ENCODE results near the gene LYZL1.

LYZL1 gene

DNA sequence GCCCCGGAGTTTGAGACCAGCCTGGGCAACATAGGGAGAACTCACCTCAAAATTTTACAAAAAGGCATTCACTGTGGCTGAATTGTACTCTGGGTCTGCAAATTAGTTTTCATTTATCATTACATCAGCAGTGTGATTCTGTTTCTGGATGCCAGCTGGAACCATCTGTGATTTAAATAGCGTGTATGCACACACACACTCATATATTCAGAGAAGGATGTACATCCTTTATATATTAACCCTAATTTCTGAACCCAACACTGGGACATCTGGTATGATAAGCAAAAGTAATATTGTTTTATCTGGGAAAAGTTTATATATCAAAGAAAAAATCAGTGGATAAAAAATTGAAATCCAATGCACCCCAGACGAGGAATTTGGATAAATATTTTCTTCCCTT is 33.8 kb upstream of the LYZL1 start:
- no peaks in the 10 kb centered on the region for H3K36me3 Mint-ChIP-seq
- peaks cover 5% of the 10 kb centered on the region for H3K27me3 Mint-ChIP-seq
- no peak overlapping the region for H3K4me3 Mint-ChIP-seq
- no peaks in the 10 kb centered on the region for H3K4me1 Mint-ChIP-seq
- no peak overlapping the region for H3K27ac Mint-ChIP-seq
- H3K9me3 Mint-ChIP-seq, result no peaks in the 10 kb centered on the region

DNA sequence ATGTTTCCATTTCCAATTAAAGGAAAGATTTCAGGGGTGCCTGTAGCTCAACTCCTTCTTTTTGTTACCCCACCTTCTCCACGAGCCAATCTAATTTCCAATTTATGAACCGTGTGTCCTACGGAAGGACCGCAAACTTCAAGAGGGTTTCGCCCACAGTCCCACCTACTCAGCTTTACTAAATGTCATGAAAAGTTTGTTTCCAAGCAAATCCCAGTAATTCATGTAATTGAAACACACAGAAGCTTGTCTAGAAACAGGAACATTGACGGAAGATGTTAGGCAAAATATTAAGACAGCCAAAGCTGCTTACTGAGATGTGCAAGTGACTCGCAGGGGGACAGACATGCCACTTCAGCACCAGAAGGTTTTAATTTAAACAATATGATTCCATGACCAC is 32.9 kb upstream of the LYZL1 start:
- no peak overlapping the region for H3K4me3 Mint-ChIP-seq
- peaks cover 5% of the 10 kb centered on the region for H3K27me3 Mint-ChIP-seq
- no peaks in the 10 kb centered on the region for H3K9me3 Mint-ChIP-seq
- no peaks in the 10 kb centered on the region for H3K36me3 Mint-ChIP-seq
- no peak overlapping the region for H3K27ac Mint-ChIP-seq
- H3K4me1 Mint-ChIP-seq, result no peaks in the 10 kb centered on the region

DNA sequence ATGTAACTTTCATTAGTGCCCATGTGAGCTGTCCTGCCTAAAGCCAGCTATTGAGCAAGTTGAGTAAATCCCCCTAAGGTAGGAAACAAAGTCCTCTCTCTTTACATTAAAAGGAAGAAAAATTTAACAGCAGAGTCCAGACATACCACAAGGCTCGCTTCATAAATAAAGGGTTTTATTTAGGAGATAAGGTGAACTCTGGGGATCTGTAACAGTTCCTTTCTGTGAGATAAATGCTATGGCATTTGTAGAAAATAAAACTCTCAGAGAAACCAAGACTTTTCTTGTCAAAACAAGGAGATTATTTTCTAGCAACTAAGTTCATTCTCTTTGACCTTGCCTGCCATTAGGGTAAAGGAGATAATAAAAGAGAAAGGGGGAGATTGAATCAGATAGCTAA is 32.3 kb upstream of the LYZL1 start:
- H3K4me1 Mint-ChIP-seq, result no peaks in the 10 kb centered on the region
- no peaks in the 10 kb centered on the region for H3K36me3 Mint-ChIP-seq
- no peak overlapping the region for H3K4me3 Mint-ChIP-seq
- H3K27me3 Mint-ChIP-seq, result peaks cover 5% of the 10 kb centered on the region
- no peak overlapping the region for H3K27ac Mint-ChIP-seq
- H3K9me3 Mint-ChIP-seq, result no peaks in the 10 kb centered on the region

DNA sequence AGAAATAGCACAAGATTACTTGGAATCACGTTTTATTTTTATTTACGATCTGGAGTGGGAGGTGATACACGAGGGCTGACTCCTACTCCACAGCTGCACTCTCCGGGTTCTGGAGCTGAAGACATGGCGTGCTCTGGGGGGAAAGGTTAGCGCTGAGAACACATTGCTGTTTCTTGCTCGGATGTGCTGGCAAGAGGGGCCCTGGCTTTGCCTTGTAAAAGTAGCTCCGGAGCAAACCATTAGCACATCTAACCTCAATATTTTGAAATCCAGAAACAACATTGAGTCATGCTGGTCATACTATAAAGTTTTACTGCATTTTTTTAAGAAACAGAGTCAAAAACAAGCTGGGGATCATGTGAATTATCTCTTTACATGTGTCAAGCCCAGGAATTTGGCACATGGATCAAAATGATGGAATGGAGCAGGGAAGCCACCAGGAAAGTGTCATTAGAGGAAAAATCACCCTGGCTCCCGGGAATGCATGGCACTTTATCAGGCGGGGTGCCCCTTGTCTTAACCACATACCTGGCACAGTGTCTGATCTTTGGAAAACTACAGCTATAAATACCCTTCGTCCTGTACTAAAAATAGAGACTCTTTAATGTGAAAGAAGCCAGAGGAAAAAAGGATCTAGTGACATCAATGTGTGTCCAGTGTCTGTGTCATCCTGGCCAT is 31.6 kb upstream of the LYZL1 start:
- no peaks in the 10 kb centered on the region for H3K9me3 Mint-ChIP-seq
- H3K4me3 Mint-ChIP-seq, result no peak overlapping the region
- H3K27ac Mint-ChIP-seq, result no peak overlapping the region
- H3K36me3 Mint-ChIP-seq, result no peaks in the 10 kb centered on the region
- peaks cover 5% of the 10 kb centered on the region for H3K27me3 Mint-ChIP-seq
- H3K4me1 Mint-ChIP-seq, result no peaks in the 10 kb centered on the region

DNA sequence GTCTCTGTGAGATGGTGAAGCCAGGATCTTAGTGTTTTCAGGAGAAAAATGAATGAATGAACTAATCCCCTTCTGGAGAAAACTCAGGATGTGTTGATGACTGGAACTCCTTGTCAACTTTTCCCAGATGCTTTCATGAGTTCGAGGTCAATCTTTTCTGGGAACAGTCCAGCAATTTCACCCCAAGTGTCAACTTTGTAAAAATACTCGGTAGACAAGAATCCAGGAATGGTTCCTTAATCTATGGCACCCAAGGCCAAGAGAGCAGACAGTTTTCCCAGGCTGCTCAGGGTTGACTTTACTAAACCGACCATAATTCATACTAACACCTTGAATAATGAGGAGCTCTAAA is 31.1 kb upstream of the LYZL1 start:
- Mint-ChIP-seq H3K4me1 (no peaks in the 10 kb centered on the region), H3K27ac (no peak overlapping the region), H3K4me3 (no peak overlapping the region), H3K36me3 (no peaks in the 10 kb centered on the region), H3K27me3 (peaks cover 9% of the 10 kb centered on the region), H3K9me3 (no peaks in the 10 kb centered on the region)

DNA sequence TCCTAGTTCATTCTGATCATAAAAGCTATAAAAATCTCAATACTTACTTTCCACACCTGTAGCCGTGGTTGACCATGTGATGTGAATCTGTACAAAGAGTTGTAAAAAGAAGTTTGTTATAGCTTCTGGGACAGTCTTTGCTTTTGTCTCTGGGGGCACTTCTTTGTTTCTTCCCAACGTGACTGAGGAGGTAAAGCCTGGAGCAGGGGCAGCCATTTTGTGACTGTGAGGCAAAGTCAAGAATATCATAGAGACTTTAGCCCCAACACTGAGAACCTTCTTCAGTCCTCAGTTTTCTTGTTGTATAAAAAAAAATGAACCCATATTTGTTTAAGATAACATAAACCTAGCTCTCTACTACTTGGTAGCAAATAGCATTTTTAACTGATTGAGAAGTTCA is 29.4 kb upstream of the LYZL1 start:
- H3K4me3 Mint-ChIP-seq, result no peak overlapping the region
- no peaks in the 10 kb centered on the region for H3K9me3 Mint-ChIP-seq
- peaks cover 7% of the 10 kb centered on the region for H3K27me3 Mint-ChIP-seq
- H3K27ac Mint-ChIP-seq, result no peak overlapping the region
- no peaks in the 10 kb centered on the region for H3K4me1 Mint-ChIP-seq
- no peaks in the 10 kb centered on the region for H3K36me3 Mint-ChIP-seq

DNA sequence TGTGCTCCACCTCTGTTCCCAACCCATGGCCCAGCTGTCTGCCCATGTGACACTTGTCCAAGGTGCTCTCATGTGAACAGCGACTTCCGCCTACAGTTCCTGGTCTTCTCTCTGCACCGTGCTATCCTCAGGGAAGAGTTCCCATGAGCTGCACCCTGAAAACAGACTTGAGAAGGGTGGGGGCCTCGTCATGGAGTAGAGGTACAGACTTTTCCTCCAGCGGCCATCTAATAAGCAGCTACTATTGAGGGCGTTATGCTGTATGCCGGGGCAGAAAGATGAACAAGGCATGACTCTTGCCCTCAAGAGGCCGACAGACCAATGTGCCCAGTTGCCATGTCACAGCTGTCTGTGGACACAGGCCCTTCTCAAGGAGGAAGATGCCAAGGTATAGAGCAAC is 25.4 kb upstream of the LYZL1 start:
- Mint-ChIP-seq H3K4me3 (no peak overlapping the region), H3K27me3 (peaks cover 7% of the 10 kb centered on the region), H3K36me3 (no peaks in the 10 kb centered on the region), H3K27ac (no peak overlapping the region), H3K4me1 (no peaks in the 10 kb centered on the region), H3K9me3 (no peaks in the 10 kb centered on the region)

DNA sequence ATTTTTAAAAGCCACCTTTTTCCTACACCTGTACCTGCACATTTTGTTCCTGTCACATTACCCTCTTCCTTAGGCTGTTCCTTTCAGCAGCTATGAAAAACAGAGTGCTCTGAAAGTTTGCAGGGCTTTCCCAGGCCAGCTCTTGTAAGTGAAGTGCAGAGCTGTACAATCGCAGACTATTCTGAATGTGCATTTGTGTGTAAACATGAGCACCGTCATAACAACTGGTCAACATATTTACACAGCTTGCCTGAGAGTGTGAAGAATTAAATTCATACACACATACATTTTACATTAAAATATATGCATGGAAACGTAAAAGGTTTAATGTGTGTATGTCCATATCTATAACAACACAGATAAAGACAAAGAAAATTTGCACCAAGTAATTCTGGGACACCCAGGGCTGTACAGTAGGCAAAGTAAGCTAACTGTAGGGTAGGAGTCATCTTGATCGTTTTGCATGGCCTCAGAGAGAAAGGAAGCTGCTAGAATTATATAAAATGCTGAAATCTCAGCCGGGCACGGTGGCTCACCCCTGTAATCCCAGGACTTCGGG is 23.6 kb upstream of the LYZL1 start:
- Mint-ChIP-seq H3K27ac (no peak overlapping the region), H3K4me1 (no peaks in the 10 kb centered on the region), H3K27me3 (peaks cover 7% of the 10 kb centered on the region), H3K4me3 (no peak overlapping the region), H3K9me3 (peaks cover 2% of the 10 kb centered on the region), H3K36me3 (no peaks in the 10 kb centered on the region)

DNA sequence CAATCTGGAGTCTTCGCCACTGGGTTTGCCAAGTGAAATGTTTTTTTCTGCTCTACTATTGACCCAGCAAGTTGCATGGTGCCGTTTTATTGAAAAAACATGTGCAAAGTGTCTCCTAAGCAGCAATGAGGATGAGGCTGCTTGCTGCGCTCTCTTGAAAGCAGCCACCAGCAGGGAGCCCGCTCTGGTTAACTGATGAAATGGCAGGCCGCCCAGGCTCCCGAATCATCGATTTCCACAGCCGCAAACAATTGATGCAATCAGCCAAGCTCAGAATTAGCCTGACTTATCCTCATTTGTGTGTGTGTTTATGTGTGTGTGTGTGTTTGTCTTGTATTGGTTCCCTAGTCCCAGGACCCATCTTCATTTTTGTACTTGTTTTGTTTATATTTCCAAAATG is 22.2 kb upstream of the LYZL1 start:
- Mint-ChIP-seq H3K9me3 (peaks cover 6% of the 10 kb centered on the region), H3K36me3 (no peaks in the 10 kb centered on the region), H3K27ac (no peak overlapping the region)

DNA sequence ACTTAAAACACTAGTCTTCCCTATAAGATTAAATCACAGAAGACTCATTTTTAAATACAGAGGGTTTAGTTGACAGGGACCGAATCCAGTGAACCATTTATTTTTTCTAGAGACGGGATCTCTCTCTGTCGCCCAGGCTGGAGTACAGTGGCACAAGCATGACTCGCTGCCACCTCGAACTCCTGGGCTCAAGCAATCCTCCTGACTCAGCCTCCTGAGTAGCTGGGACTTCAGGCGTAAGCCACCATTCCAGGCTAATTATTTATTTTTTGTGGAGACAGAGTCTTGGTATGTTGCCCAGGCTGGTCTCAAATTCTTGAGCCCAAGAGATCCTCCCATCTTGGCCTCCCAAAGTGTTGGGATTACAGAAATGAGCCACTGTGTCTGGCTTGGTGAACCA is 20.9 kb upstream of the LYZL1 start:
- Mint-ChIP-seq H3K27ac (no peak overlapping the region), H3K4me3 (no peak overlapping the region), H3K36me3 (no peaks in the 10 kb centered on the region), H3K9me3 (peaks cover 6% of the 10 kb centered on the region), H3K4me1 (no peaks in the 10 kb centered on the region), H3K27me3 (peaks cover 5% of the 10 kb centered on the region)

More for the DNA sequence above, 22.2 kb upstream of the LYZL1 start:
- H3K27me3 Mint-ChIP-seq, result peaks cover 11% of the 10 kb centered on the region
- H3K4me1 Mint-ChIP-seq, result no peaks in the 10 kb centered on the region
- H3K4me3 Mint-ChIP-seq, result no peak overlapping the region

DNA sequence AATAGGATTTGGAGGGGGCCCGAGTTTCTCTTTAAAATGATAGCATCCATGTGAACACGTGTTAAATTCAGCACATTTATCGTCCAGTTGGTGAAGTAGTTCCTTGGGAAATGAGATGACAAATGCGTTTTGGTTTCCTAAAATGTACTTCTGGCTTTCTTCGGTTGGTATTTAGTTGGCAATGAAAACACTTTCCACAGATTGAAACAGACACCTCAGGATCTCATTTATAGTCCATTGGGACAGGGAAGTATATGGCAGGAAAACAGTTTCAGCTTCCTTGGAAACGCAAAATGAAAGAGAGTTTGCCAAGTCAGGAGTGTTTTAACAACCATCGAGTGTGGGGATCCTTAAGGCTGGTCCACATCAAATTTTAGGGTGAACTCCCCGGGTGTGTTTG is 19.4 kb upstream of the LYZL1 start:
- no peak overlapping the region for H3K27ac Mint-ChIP-seq
- peaks cover 6% of the 10 kb centered on the region for H3K9me3 Mint-ChIP-seq
- H3K4me1 Mint-ChIP-seq, result no peaks in the 10 kb centered on the region
- H3K36me3 Mint-ChIP-seq, result no peaks in the 10 kb centered on the region
- H3K4me3 Mint-ChIP-seq, result no peak overlapping the region
- H3K27me3 Mint-ChIP-seq, result peaks cover 3% of the 10 kb centered on the region

DNA sequence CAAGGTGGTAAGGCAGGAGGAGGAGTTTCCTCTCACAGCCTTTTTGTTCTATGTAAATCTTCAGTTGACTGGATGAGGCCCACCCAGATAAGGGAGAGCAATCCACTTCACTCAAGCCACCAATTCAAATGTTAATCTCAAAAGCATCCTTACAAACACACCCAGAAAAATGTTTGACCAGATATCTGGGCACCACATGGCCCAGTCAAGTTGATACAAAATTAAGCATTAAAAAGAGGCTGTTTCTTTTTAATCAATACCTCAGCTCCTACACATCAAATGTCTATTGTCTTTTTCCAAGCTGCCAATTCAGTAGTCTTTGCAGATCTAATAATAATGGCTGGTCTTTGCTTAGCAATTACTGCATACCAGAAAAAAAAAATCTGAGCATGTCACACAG is 18.0 kb upstream of the LYZL1 start:
- peaks cover 3% of the 10 kb centered on the region for H3K27me3 Mint-ChIP-seq
- H3K27ac Mint-ChIP-seq, result no peak overlapping the region
- H3K36me3 Mint-ChIP-seq, result peaks cover 1% of the 10 kb centered on the region
- no peaks in the 10 kb centered on the region for H3K4me1 Mint-ChIP-seq
- H3K4me3 Mint-ChIP-seq, result no peak overlapping the region
- H3K9me3 Mint-ChIP-seq, result peaks cover 6% of the 10 kb centered on the region

DNA sequence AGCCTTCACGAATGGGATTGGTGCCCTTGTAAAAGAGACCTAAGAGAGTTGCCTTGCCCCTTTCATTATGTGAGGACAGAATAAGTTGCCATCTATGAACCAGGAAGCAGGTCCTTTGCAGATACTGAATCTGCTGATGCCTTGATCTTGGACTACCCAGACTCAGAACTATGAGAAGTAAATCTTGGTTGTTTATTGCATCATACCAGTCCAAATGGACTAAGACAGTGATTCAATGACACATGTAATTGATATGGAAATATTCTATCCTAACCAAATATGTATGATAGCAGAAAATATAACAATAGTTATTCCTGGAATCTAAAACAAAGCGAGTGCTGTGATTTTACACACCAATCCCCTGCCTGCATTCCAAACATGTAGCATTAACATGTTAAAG is 17.0 kb upstream of the LYZL1 start:
- H3K27me3 Mint-ChIP-seq, result peaks cover 5% of the 10 kb centered on the region
- H3K4me1 Mint-ChIP-seq, result no peaks in the 10 kb centered on the region
- H3K27ac Mint-ChIP-seq, result no peak overlapping the region
- H3K9me3 Mint-ChIP-seq, result peaks cover 6% of the 10 kb centered on the region
- H3K4me3 Mint-ChIP-seq, result no peak overlapping the region
- H3K36me3 Mint-ChIP-seq, result peaks cover 1% of the 10 kb centered on the region

DNA sequence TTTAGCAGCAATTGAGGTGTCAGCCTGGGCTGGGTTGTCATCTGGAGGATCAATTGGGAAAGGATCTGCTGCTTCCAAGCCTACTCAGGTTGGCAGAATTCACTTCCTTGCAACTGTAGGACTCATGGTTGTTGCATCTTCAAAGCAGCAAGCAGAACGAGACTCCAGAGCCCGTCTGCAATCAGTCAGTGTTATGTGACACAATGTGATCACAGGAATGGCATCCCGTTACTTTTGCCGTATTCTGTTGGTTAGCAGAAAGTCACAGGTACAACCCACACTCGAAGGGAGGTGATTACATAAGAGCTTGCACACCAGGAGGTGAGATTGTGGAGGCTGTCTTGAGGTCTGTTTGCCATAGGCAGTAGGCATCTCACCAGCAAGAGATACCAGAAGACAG is 15.4 kb upstream of the LYZL1 start:
- Mint-ChIP-seq H3K4me3 (no peak overlapping the region), H3K9me3 (peaks cover 6% of the 10 kb centered on the region), H3K27ac (no peak overlapping the region), H3K36me3 (peaks cover 1% of the 10 kb centered on the region), H3K4me1 (no peaks in the 10 kb centered on the region), H3K27me3 (peaks cover 5% of the 10 kb centered on the region)

DNA sequence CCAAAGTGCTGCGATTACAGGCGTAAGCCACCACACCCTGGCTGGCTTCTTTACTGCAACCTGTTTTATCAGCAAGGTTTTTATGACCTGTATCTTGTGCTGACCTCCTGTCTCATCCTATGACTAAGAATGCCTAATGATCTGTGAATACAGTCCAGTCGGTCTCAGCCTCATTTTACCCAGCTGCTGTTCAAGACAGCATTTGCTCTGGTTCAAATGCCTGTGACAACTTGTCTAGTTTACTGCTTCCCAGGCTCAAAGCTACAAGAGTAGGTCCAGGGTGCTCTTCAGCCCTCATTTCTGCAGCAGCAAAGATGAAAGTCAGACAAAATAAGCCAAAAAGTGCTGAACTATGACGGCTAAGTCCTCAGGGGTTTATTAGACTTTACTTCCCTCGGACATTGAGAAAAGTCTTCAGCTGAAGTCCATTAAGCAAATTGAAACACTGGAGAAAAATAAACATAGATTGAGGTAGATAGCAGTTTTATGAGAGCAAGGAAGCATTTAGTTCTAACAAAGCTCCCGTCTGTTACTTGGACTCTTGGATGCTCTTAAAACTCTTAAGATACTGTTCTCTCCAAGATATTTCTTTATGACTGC is 12.5 kb upstream of the LYZL1 start:
- no peaks in the 10 kb centered on the region for H3K4me1 Mint-ChIP-seq

DNA sequence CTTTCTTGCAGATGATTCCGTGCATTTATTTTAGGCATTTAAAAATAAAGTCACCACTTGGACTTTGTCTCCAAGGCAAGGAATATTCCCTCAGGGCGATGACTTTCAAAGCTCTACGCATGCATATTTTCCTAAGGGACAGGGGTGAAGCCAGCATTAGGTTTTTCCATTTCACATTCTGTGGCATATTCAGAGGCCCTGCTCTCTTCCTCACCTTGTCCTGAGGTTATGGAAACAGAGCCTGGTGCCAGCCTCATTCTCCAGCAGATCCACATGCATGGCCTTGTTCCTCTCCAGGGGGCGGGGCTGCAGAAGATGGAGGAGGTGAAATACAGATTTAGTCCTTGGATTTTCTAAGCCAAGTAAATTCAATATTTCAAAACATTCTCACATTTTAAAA is 11.6 kb upstream of the LYZL1 start:
- Mint-ChIP-seq H3K4me3 (no peak overlapping the region), H3K9me3 (no peaks in the 10 kb centered on the region), H3K27ac (no peak overlapping the region), H3K36me3 (peaks cover 1% of the 10 kb centered on the region), H3K27me3 (peaks cover 6% of the 10 kb centered on the region), H3K4me1 (no peaks in the 10 kb centered on the region)

More for the DNA sequence above, 12.5 kb upstream of the LYZL1 start:
- H3K36me3 Mint-ChIP-seq, result peaks cover 1% of the 10 kb centered on the region
- H3K4me3 Mint-ChIP-seq, result no peak overlapping the region
- no peak overlapping the region for H3K27ac Mint-ChIP-seq
- H3K27me3 Mint-ChIP-seq, result peaks cover 6% of the 10 kb centered on the region
- no peaks in the 10 kb centered on the region for H3K9me3 Mint-ChIP-seq
